H1 (cell line): ENCODE measurements around the gene AOAH. TPM values are rescaled to one million over a fixed set of nuclear protein-coding genes. Genes with fewer than 3 reads are reported as not detected.

Experiments used
- CTCF ChIA-PET: fragments of 300-600 bp; sonication (Branson Sonifier 250); formaldehyde crosslinking; loops from one replicate; lab custom pipeline; 2021; ENCODE audit not compliant: partially characterized antibody; lab: Charles Lee
- POLR2A ChIA-PET: fragments of 300-600 bp; sonication (Branson Sonifier 250); formaldehyde crosslinking; loops from one replicate; lab custom pipeline; 2021; ENCODE audit warnings: inconsistent platforms; ENCODE audit not compliant: partially characterized antibody; lab: Charles Lee
- DNase-seq, 2 experiments: peaks; one replicate each; pipeline versions ENCODE4 v3.0.0 to v3.0.0-alpha.2; 2010 to 2022; ENCODE audit warnings: low spot score in 2 of 2, low read depth in 1 of 2, mixed read lengths in 1 of 2
- FAIRE-seq: peaks from 2 replicates; lab custom pipeline; 2011; peaks lifted over from hg19 to GRCh38; lab: Jason Lieb, UNC
- H2AFZ ChIP-seq: 2 replicates; pipeline ENCODE4 v1.8.1; 2012; ENCODE audit warnings: low read length, inconsistent platforms
- H2AK5ac ChIP-seq: 2 replicates; pipeline ENCODE4 v1.6.1; 2013; ENCODE audit warnings: low read depth, low read length
- H2BK120ac ChIP-seq: replicated peaks from 2 replicates; pipeline ENCODE3; 2013; ENCODE audit warnings: low read depth, low read length, inconsistent platforms
- H2BK12ac ChIP-seq: 2 replicates; pipeline ENCODE4 v1.6.1; 2013; ENCODE audit warnings: low read depth, low read length
- H2BK15ac ChIP-seq: 2 replicates; pipeline ENCODE4 v1.6.1; 2013; ENCODE audit warnings: low read length
- H2BK20ac ChIP-seq: 2 replicates; pipeline ENCODE4 v1.6.1; 2013; ENCODE audit warnings: low read length
- H2BK5ac ChIP-seq: 2 replicates; pipeline ENCODE4 v1.6.1; 2013; ENCODE audit warnings: low read depth, low read length
- H3K14ac ChIP-seq: 2 replicates; pipeline ENCODE4 v1.6.1; 2013; ENCODE audit warnings: inconsistent platforms; ENCODE audit not compliant: insufficient read length
- H3K18ac ChIP-seq: 2 replicates; pipeline ENCODE4 v1.6.1; 2013; ENCODE audit warnings: low read length; ENCODE audit errors: extremely low read depth
- H3K23ac ChIP-seq: 2 replicates; pipeline ENCODE4 v1.6.1; 2013; ENCODE audit warnings: inconsistent platforms; ENCODE audit not compliant: insufficient read length
- H3K23me2 ChIP-seq: 2 replicates; pipeline ENCODE4 v1.6.1; 2013; ENCODE audit warnings: low read depth, low read length
- H3K27ac ChIP-seq: 2 replicates; pipeline ENCODE4 v1.6.1; 2011; ENCODE audit warnings: low read depth, low read length, inconsistent platforms
- H3K27me3 ChIP-seq, 4 experiments: replicated peaks in 1 of 4; 1 replicate in 1 of 4; 2 replicates in 3 of 4; pipeline versions ENCODE4 v1.6.1 to v1.8.1; 2011 to 2013; ENCODE audit warnings: low read length in 3 of 4, mild to moderate bottlenecking in 3 of 4, inconsistent platforms in 2 of 4, mixed read lengths in 2 of 4, moderate library complexity in 1 of 4; ENCODE audit not compliant: control insufficient read depth in 3 of 4, insufficient read depth in 3 of 4; ENCODE audit errors: extremely low read depth in 1 of 4
- H3K36me3 ChIP-seq, 4 experiments: 2 replicates each; pipeline versions ENCODE4 v1.6.1 to v1.8.1; 2011 to 2013; ENCODE audit warnings: mild to moderate bottlenecking in 4 of 4, low read length in 3 of 4, moderate library complexity in 2 of 4, control low read depth in 1 of 4, inconsistent platforms in 1 of 4; ENCODE audit not compliant: insufficient read depth in 4 of 4, control insufficient read depth in 2 of 4
- H3K4ac ChIP-seq: replicated peaks from 2 replicates; pipeline ENCODE3; 2013; ENCODE audit warnings: low read length, low read depth, mixed read lengths, inconsistent platforms; ENCODE audit not compliant: insufficient read length
- H3K4me1 ChIP-seq, 4 experiments: replicated peaks in 1 of 4; 1 replicate in 1 of 4; 2 replicates in 3 of 4; pipeline versions ENCODE4 v1.6.1 to v1.8.1; 2011 to 2013; ENCODE audit warnings: low read length in 3 of 4, inconsistent platforms in 2 of 4, mixed read lengths in 1 of 4; ENCODE audit not compliant: insufficient read depth in 4 of 4, control insufficient read depth in 3 of 4
- H3K4me2 ChIP-seq, 2 experiments: 2 replicates each; pipeline versions ENCODE4 v1.6.1 to v1.8.1; 2011 to 2013; ENCODE audit warnings: low read depth in 2 of 2, low read length in 2 of 2, control low read depth in 1 of 2, inconsistent platforms in 1 of 2, mild to moderate bottlenecking in 1 of 2; ENCODE audit not compliant: insufficient read depth in 1 of 2
- H3K4me3 ChIP-seq, 4 experiments: fragments of 200-600, 300-600 bp in 1 of 4; sonication (generic), shearing (Covaris generic), sonication (Bioruptor Twin) in 1 of 4; 2 replicates each; pipeline versions ENCODE4 v1.5.1 to v1.8.1; 2011 to 2016; ENCODE audit warnings: low read length in 4 of 4, low read depth in 3 of 4, control low read depth in 2 of 4, inconsistent platforms in 2 of 4, mild to moderate bottlenecking in 2 of 4, mixed read lengths in 1 of 4, moderate library complexity in 1 of 4; ENCODE audit not compliant: insufficient read depth in 2 of 4; ENCODE audit errors: extremely low read depth in 1 of 4
- H3K56ac ChIP-seq: replicated peaks from 2 replicates; pipeline ENCODE3; 2013; ENCODE audit warnings: low read depth, mild to moderate bottlenecking, mixed read lengths, low read length, inconsistent platforms; ENCODE audit not compliant: insufficient read length
- H3K79me1 ChIP-seq: 2 replicates; pipeline ENCODE4 v1.6.1; 2013; ENCODE audit warnings: low read depth, low read length, control low read depth
- H3K79me2 ChIP-seq, 2 experiments: 2 replicates each; pipeline versions ENCODE4 v1.6.1 to v1.8.1; 2012 to 2013; ENCODE audit warnings: low read length in 2 of 2, mild to moderate bottlenecking in 2 of 2, inconsistent platforms in 1 of 2; ENCODE audit not compliant: insufficient read depth in 2 of 2, control insufficient read depth in 1 of 2
- H3K9ac ChIP-seq, 4 experiments: replicated peaks in 1 of 4; 1 replicate in 1 of 4; 2 replicates in 3 of 4; pipeline versions ENCODE4 v1.6.1 to v1.8.1; 2011 to 2013; ENCODE audit warnings: low read depth in 3 of 4, low read length in 3 of 4, control low read depth in 2 of 4, mild to moderate bottlenecking in 2 of 4, moderate library complexity in 2 of 4, inconsistent platforms in 1 of 4; ENCODE audit errors: extremely low read depth in 1 of 4
- H3K9me3 ChIP-seq, 2 experiments: 2 replicates each; pipeline versions ENCODE4 v1.6.1 to v1.8.1; 2012 to 2013; ENCODE audit warnings: mild to moderate bottlenecking in 2 of 2, moderate library complexity in 2 of 2, control low read depth in 1 of 2, inconsistent platforms in 1 of 2, low read depth in 1 of 2, low read length in 1 of 2, mixed read lengths in 1 of 2; ENCODE audit not compliant: insufficient read depth in 2 of 2
- H4K20me1 ChIP-seq, 2 experiments: replicated peaks in 1 of 2; 2 replicates each; pipeline versions ENCODE3 to v1.8.1; 2011 to 2013; ENCODE audit warnings: inconsistent platforms in 2 of 2, low read length in 2 of 2, mild to moderate bottlenecking in 1 of 2; ENCODE audit not compliant: insufficient read depth in 2 of 2, control insufficient read depth in 1 of 2
- H4K5ac ChIP-seq: 2 replicates; pipeline ENCODE4 v1.6.1; 2013; ENCODE audit warnings: low read length, low read depth, mixed read lengths, inconsistent platforms; ENCODE audit not compliant: insufficient read length
- H4K8ac ChIP-seq: 2 replicates; pipeline ENCODE4 v1.8.0; 2013; ENCODE audit warnings: mild to moderate bottlenecking, moderate library complexity, low read length, inconsistent platforms; ENCODE audit not compliant: insufficient read depth; ENCODE audit errors: extremely low read depth
- H4K91ac ChIP-seq: replicated peaks from 2 replicates; pipeline ENCODE3; 2013; ENCODE audit warnings: low read length, mixed read lengths, inconsistent platforms; ENCODE audit not compliant: insufficient read length
- CBX8 ChIP-seq: fragments of 300-800, 300-1000 bp; sonication (generic); IDR thresholded peaks from 2 replicates; pipeline ENCODE4 v1.7.1; 2016; ENCODE audit warnings: low read depth, low read length, borderline replicate concordance
- FOSL1 ChIP-seq: IDR thresholded peaks from 2 replicates; pipeline ENCODE4 v1.6.1; 2011; ENCODE audit warnings: mild to moderate bottlenecking, low read depth, low read length, moderate library complexity; ENCODE audit not compliant: insufficient read depth
- NANOG ChIP-seq: IDR thresholded peaks from 2 replicates; pipeline ENCODE4 v1.6.1; 2011; ENCODE audit warnings: low read length, low read depth, mild to moderate bottlenecking, inconsistent platforms; ENCODE audit not compliant: insufficient read depth, poor library complexity, severe bottlenecking
- SUZ12 ChIP-seq: fragments of 200-600 bp; sonication (generic); IDR thresholded peaks from 2 replicates; pipeline ENCODE4 v1.6.1; 2012; ENCODE audit warnings: mild to moderate bottlenecking, inconsistent platforms, low read length, moderate library complexity, mixed read lengths
- WGBS, 2 experiments: shearing (Covaris generic) in 1 of 2; methylation state at CpG; one replicate each; pipeline versions ENCODE4 v1.1.6 to v1.1.7; 2013 to 2015; ENCODE audit warnings: low lambda C conversion rate in 2 of 2, mixed read lengths in 2 of 2, inconsistent platforms in 1 of 2, low coverage in 1 of 2, missing lambda C conversion rate in 1 of 2; ENCODE audit not compliant: insufficient replicate concordance in 2 of 2, insufficient coverage in 1 of 2, insufficient read length in 1 of 2; ENCODE audit errors: extremely low coverage in 1 of 2, missing lambda C conversion rate in 1 of 2; 5-methylcytosine and 5-hydroxymethylcytosine counted together
- polyA plus RNA-seq, 7 experiments: library from polyadenylated mRNA; depleted of rRNA in 3 of 7; stranded (reverse) in 5 of 7; unstranded in 2 of 7; fragments of >200 nt in 5 of 7; fragments of 200-250 nt in 2 of 7; gene quantifications; 1 replicate in 5 of 7; 2 replicates in 1 of 7; 4 replicates in 1 of 7; pipeline versions ENCODE4 v1.2.1 to v1.2.3, GENCODE V29; 2011 to 2013; ENCODE audit warnings: missing spikeins in 2 of 7, mixed read lengths in 2 of 7
- total RNA-seq: library from RNA; stranded (reverse); fragmentation: NEBNext Ultra II Directional; extraction: Animal tissue kit (Norgen Biotek cat#: 25700); gene quantifications from 2 replicates; pipeline ENCODE4 v1.2.1, GENCODE V29; 2021

AOAH gene
- total and polyA plus RNA-seq, 2 of the 8 experiments (the other 6 are each of a cell fraction or from before 2014, with no cell fraction given): 0.08 TPM; not detected in 1

- Histone ChIP-seq H2BK20ac (no peak overlapping the region), H3K9ac (no peak overlapping the region), H2BK120ac (no peak overlapping the region), H3K27ac (no peak overlapping the region), H3K23ac (no peak overlapping the region), H2AK5ac (no peak overlapping the region), H3K79me2 (no peaks in the 10 kb centered on the region), H3K4me2 (no peak overlapping the region), H3K9me3 (no peaks in the 10 kb centered on the region), H3K36me3 (no peaks in the 10 kb centered on the region), H3K14ac (no peak overlapping the region), H2BK5ac (no peak overlapping the region), H3K4ac (no peak overlapping the region), H3K27me3 (no peaks in the 10 kb centered on the region), H3K79me1 (no peaks in the 10 kb centered on the region), H4K20me1 (peaks cover 0 to 1% of the 10 kb centered on the region in 2 experiments), H4K5ac (no peak overlapping the region), H3K23me2 (no peaks in the 10 kb centered on the region), H3K4me3 (no peak overlapping the region), H2BK15ac (no peak overlapping the region), H2BK12ac (no peak overlapping the region), H3K18ac (no peak overlapping the region), H3K4me1 (no peaks in the 10 kb centered on the region), H4K8ac (no peak overlapping the region), H4K91ac (no peak overlapping the region), H3K56ac (no peak overlapping the region), H2AFZ (no peak overlapping the region)
- TF ChIP-seq CBX8 (no peak), NANOG (no peak), SUZ12 (no peak), FOSL1 (no peak)
- ChIA-PET CTCF (interaction anchor here (0.8 to 1.6 kb wide), 4 partner anchors 15 to 447 kb away, joined by 3 to 5 read pairs (median 4); no protein-coding TSS in a partner anchor), POLR2A (no interaction called here)
- DNase-seq (no peak), FAIRE-seq (no peak)
- 78% methylated on average over 2 of the region's 2 CpGs; no CpG with 5 or more reads in 1 of the 2 experiments for WGBS, 2 experiments
Measured at GRCh38 chr7:36735172-36735571, 10.9 kb upstream of the AOAH start.
